ENCODE measurements around the gene ALMS1.
"Not testable (repeated sequence)": the region's sequence is repeated elsewhere in the genome, so short reads cannot be mapped to it uniquely, and the experiment has no call there.

DNA sequence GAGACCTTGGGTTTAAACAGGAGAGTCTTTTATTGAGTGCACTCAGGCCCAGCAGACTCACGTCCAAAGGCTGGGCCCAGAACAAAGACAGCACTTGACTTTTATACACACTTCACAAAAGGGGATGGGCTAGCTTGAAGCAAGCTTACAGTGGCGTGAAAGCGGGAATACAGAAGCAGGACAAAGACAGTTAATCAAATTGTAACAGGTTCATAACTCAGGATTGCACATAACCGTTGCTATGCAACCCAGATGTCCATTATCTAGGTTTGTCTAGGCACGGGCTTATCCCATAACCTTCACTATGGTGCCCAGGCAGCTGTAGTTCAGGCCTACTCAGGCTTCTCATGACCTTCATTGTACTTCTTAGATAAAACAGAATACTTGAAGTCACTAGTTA is 175.2 kb downstream of the ALMS1 start:
- not testable (repeated sequence) for TF ChIP-seq EP300, CTCF (IDR thresholded peaks at IDR 0.05)

Data from ovary (tissue), 3 donors.